MM.1S (cell line): Measurements from ENCODE around the gene SLC44A2.

Experiments
- DNase-seq: peaks from one replicate; pipeline ENCODE4 v3.0.0-alpha.2; 2015
- H2AFZ ChIP-seq: fragments of 300-600 bp; sonication (generic); 2 replicates; pipeline ENCODE4 v1.6.0; 2016; ENCODE audit warnings: antibody characterized with exemption, low read length
- H3F3A ChIP-seq: fragments of 300-600 bp; sonication (generic); 2 replicates; pipeline ENCODE4 v1.6.1; 2016; ENCODE audit warnings: mild to moderate bottlenecking, antibody characterized with exemption, low read length, moderate library complexity, mixed read lengths; ENCODE audit not compliant: insufficient read depth
- H3K27ac ChIP-seq: fragments of 300-600 bp; sonication (generic); 2 replicates; pipeline ENCODE4 v1.5.1; 2016; ENCODE audit warnings: mild to moderate bottlenecking, low read length
- H3K27me3 ChIP-seq: fragments of 300-600 bp; sonication (generic); replicated peaks from 2 replicates; pipeline ENCODE4 v1.6.0; 2016; ENCODE audit warnings: low read length; ENCODE audit not compliant: insufficient read depth
- H3K36me3 ChIP-seq: fragments of 300-600 bp; sonication (generic); replicated peaks from 2 replicates; pipeline ENCODE4 v1.6.1; 2016; ENCODE audit warnings: mild to moderate bottlenecking, low read length, mixed read lengths; ENCODE audit not compliant: insufficient read depth
- H3K4me1 ChIP-seq: fragments of 300-600 bp; sonication (generic); 2 replicates; pipeline ENCODE4 v1.6.1; 2016; ENCODE audit warnings: low read length, mixed read lengths
- H3K4me2 ChIP-seq: fragments of 300-600 bp; sonication (generic); 2 replicates; pipeline ENCODE4 v1.6.0; 2016; ENCODE audit warnings: low read depth, low read length
- H3K4me3 ChIP-seq: fragments of 300-600 bp; sonication (generic); 2 replicates; pipeline ENCODE4 v1.5.1; 2016; ENCODE audit warnings: low read length, mixed read lengths
- H3K79me2 ChIP-seq: fragments of 300-600 bp; sonication (generic); 2 replicates; pipeline ENCODE4 v1.6.1; 2016; ENCODE audit warnings: mixed run types, low read length, mixed read lengths
- H3K9ac ChIP-seq: fragments of 300-600 bp; sonication (generic); 2 replicates; pipeline ENCODE4 v1.6.1; 2016; ENCODE audit warnings: low read length, mixed read lengths
- H3K9me2 ChIP-seq: fragments of 300-600 bp; sonication (generic); replicated peaks from 2 replicates; pipeline ENCODE4 v1.6.1; 2016; ENCODE audit warnings: mild to moderate bottlenecking, low read length, mixed read lengths; ENCODE audit not compliant: insufficient read depth
- H3K9me3 ChIP-seq: fragments of 300-600 bp; sonication (generic); replicated peaks from 2 replicates; pipeline ENCODE4 v1.6.1; 2016; ENCODE audit warnings: mild to moderate bottlenecking, low read length, mixed read lengths; ENCODE audit not compliant: insufficient read depth
- H4K20me1 ChIP-seq: fragments of 300-600 bp; sonication (generic); 2 replicates; pipeline ENCODE4 v1.6.1; 2016; ENCODE audit warnings: mild to moderate bottlenecking, low read length, moderate library complexity, mixed read lengths; ENCODE audit not compliant: insufficient read depth
- EZH2 ChIP-seq: fragments of 300-600 bp; sonication (generic); optimal IDR thresholded peaks from 2 replicates; pipeline ENCODE3; 2017; ENCODE audit warnings: low read depth, mild to moderate bottlenecking, antibody characterized with exemption, low read length, mixed read lengths
- EZH2phosphoT487 ChIP-seq: fragments of 300-600 bp; sonication (generic); IDR thresholded peaks from 2 replicates; pipeline ENCODE4 v1.6.1; 2018; ENCODE audit warnings: antibody characterized with exemption, low read length
- TF ChIP-seq, protein P1 (sequence below): fragments of 300-600 bp; sonication (generic); IDR thresholded peaks from 2 replicates; pipeline ENCODE4 v1.5.1; 2016; ENCODE audit warnings: antibody characterized with exemption, low read length, mixed read lengths

SLC44A2 gene

DNA sequence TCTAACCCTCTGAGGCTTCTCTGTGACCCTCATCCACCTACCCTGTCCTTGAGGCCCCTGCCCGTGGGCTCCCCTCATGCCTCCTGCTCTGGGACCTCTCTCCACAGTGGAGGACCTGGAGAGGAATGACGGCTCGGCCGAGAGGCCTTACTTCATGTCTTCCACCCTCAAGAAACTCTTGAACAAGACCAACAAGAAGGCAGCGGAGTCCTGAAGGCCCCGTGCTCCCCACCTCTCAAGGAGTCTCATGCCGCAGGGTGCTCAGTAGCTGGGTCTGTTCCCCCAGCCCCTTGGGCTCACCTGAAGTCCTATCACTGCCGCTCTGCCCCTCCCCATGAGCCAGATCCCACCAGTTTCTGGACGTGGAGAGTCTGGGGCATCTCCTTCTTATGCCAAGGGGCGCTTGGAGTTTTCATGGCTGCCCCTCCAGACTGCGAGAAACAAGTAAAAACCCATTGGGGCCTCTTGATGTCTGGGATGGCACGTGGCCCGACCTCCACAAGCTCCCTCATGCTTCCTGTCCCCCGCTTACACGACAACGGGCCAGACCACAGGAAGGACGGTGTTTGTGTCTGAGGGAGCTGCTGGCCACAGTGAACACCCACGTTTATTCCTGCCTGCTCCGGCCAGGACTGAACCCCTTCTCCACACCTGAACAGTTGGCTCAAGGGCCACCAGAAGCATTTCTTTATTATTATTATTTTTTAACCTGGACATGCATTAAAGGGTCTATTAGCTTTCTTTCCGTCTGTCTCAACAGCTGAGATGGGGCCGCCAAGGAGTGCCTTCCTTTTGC is 18.0 kb downstream of the SLC44A2 start:
- no peak overlapping the region for H2AFZ ChIP-seq
- no peaks in the 10 kb centered on the region for H3K27me3 ChIP-seq
- H3K9me2 ChIP-seq: no peaks in the 10 kb centered on the region
- TF ChIP-seq EZH2phosphoT487 (no peak), EZH2 (no peak)
- TF ChIP-seq, protein P1, sequence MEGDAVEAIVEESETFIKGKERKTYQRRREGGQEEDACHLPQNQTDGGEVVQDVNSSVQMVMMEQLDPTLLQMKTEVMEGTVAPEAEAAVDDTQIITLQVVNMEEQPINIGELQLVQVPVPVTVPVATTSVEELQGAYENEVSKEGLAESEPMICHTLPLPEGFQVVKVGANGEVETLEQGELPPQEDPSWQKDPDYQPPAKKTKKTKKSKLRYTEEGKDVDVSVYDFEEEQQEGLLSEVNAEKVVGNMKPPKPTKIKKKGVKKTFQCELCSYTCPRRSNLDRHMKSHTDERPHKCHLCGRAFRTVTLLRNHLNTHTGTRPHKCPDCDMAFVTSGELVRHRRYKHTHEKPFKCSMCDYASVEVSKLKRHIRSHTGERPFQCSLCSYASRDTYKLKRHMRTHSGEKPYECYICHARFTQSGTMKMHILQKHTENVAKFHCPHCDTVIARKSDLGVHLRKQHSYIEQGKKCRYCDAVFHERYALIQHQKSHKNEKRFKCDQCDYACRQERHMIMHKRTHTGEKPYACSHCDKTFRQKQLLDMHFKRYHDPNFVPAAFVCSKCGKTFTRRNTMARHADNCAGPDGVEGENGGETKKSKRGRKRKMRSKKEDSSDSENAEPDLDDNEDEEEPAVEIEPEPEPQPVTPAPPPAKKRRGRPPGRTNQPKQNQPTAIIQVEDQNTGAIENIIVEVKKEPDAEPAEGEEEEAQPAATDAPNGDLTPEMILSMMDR: no peak
- no peak overlapping the region for H3K9ac ChIP-seq
- DNase-seq: no peak
- H3K4me3 ChIP-seq: no peak overlapping the region
- no peaks in the 10 kb centered on the region for H3F3A ChIP-seq
- H3K36me3 ChIP-seq: no peaks in the 10 kb centered on the region
- H3K79me2 ChIP-seq: no peaks in the 10 kb centered on the region
- H3K4me1 ChIP-seq: no peaks in the 10 kb centered on the region
- no peak overlapping the region for H3K4me2 ChIP-seq
- no peak overlapping the region for H3K27ac ChIP-seq
- no peaks in the 10 kb centered on the region for H3K9me3 ChIP-seq
- no peaks in the 10 kb centered on the region for H4K20me1 ChIP-seq

DNA sequence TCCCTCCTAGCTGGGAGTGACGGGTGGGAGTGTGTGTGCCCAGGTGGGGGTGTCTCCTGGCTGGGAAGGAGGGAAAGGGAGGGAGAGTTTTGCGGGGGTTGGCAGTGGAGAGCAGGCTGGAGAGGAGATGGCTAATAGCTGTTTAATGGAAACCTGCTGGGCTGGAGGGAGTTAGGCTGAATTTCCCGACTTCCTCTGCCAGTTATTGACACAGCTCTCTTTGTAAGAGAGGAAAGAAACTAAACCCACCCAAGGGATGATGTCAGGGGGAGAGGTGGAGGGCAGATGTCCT is 18.6 kb downstream of the SLC44A2 start:
- Histone ChIP-seq H3K27ac (no peak overlapping the region), H3K79me2 (no peaks in the 10 kb centered on the region), H3F3A (no peaks in the 10 kb centered on the region), H3K9ac (no peak overlapping the region), H3K36me3 (no peaks in the 10 kb centered on the region), H4K20me1 (no peaks in the 10 kb centered on the region), H2AFZ (no peak overlapping the region), H3K4me2 (no peak overlapping the region), H3K4me1 (no peaks in the 10 kb centered on the region), H3K27me3 (no peaks in the 10 kb centered on the region), H3K9me2 (no peaks in the 10 kb centered on the region), H3K4me3 (no peak overlapping the region), H3K9me3 (no peaks in the 10 kb centered on the region)
- TF ChIP-seq EZH2phosphoT487: no peak
- TF ChIP-seq, protein P1: no peak
- no peak for TF ChIP-seq EZH2
- no peak for DNase-seq

DNA sequence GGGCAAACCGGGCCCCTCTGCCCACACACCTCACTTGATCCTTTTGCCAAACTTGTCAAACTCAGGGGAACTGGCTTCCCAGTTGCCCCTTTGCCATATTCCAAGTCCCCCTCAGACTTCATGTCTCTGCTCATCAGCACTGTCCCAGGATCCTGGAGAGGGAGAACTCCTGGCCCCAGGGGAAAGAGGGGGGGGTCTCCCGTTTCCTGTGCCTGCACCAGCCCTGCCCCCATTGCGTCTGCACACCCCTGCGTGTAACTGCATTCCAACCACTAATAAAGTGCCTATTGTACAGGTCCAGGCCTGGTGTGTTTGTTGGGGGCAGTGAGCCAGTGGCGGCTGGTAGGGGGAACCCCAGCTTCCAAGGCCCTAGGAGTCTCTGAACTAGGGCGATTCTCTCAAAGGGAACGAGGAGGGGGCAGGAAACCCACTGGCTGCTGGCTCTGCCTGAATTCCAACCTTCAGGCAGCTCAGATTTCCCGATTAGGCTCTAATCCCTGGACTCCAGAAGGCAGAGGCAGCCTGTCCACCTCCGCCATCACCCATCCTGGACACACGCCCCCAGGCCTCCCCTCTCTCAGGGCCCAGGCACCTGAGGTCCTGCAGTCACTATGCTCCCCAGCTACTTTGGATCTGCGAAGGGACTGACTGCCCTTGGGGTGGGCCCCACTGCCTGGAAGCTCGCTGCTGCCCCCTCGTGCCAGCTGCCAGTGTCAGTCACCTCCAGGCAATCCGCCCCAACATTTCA is 19.1 kb downstream of the SLC44A2 start:
- Histone ChIP-seq H4K20me1 (no peaks in the 10 kb centered on the region), H3K4me3 (no peak overlapping the region), H3K36me3 (no peaks in the 10 kb centered on the region), H3K4me1 (no peaks in the 10 kb centered on the region), H3K79me2 (no peaks in the 10 kb centered on the region), H2AFZ (no peak overlapping the region), H3K4me2 (no peak overlapping the region), H3K27me3 (no peaks in the 10 kb centered on the region), H3F3A (no peaks in the 10 kb centered on the region), H3K9ac (no peak overlapping the region), H3K9me2 (no peaks in the 10 kb centered on the region), H3K27ac (no peak overlapping the region), H3K9me3 (no peaks in the 10 kb centered on the region)
- TF ChIP-seq EZH2phosphoT487: no peak
- TF ChIP-seq, protein P1: peak; percentile 79
- TF ChIP-seq EZH2: no peak
- peak; percentile 76 for DNase-seq
